ENCODE measurements around the gene IDH3G.

DNA sequence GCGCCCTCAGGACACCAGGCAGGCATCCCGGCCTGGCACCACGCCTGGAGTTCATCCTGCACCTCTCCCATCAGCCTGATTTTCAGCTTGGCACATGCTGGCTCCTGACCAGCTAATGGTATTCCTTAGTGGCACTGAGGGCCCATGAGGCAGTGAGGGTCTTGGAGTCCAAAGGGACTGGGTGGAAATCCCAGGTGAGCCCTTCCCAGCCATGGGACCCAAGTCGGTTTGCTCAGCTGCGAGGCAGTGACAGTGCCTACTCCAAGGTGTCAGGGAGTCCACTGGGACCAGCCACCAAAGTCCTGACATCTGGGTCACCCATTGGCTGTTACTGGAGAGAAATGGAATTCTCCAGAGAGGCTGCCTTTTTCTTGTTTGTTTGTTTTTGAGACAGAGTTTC lies 5.2 kb upstream of the IDH3G start:
- TF ChIP-seq, protein P1, sequence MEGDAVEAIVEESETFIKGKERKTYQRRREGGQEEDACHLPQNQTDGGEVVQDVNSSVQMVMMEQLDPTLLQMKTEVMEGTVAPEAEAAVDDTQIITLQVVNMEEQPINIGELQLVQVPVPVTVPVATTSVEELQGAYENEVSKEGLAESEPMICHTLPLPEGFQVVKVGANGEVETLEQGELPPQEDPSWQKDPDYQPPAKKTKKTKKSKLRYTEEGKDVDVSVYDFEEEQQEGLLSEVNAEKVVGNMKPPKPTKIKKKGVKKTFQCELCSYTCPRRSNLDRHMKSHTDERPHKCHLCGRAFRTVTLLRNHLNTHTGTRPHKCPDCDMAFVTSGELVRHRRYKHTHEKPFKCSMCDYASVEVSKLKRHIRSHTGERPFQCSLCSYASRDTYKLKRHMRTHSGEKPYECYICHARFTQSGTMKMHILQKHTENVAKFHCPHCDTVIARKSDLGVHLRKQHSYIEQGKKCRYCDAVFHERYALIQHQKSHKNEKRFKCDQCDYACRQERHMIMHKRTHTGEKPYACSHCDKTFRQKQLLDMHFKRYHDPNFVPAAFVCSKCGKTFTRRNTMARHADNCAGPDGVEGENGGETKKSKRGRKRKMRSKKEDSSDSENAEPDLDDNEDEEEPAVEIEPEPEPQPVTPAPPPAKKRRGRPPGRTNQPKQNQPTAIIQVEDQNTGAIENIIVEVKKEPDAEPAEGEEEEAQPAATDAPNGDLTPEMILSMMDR (optimal IDR thresholded peaks at IDR 0.05 in 1 of 3, IDR thresholded peaks at IDR 0.05 in 1 of 3, conservative IDR thresholded peaks at IDR 0.05 in 1 of 3; ENCODE audit: extremely low read depth in 1 of 3, insufficient read depth in 2 of 3, low read length in 3 of 3), result no peak
- no peak for TF ChIP-seq EZH2 (IDR thresholded peaks at IDR 0.05; ENCODE audit: low read length)
